ENCODE measurements around the gene LRRC8B.
A peak's percentile ranks its signal among the peaks of the same experiment; 100 is the strongest.
"Not testable (repeated sequence)": the region's sequence is repeated elsewhere in the genome, so short reads cannot be mapped to it uniquely, and the experiment has no call there.

The LRRC8B gene

GRCh38 chr1:89609781-89610456, 85.3 kb downstream of the LRRC8B start:
- DNase-seq = peak; percentile 83

- peak; percentile 75 for DNase-seq
These were observed 85.9 kb downstream of the LRRC8B start for GRCh38 chr1:89610457-89611011.

GRCh38 chr1:89611721-89612120, 87.1 kb downstream of the LRRC8B start:
- no peak for DNase-seq

GRCh38 chr1:89613928-89614327, 89.3 kb downstream of the LRRC8B start:
- DNase-seq = no peak

GRCh38 chr1:89615676-89616598, 91.3 kb downstream of the LRRC8B start:
- DNase-seq = no peak

- DNase-seq = no peak
These were observed 92.4 kb downstream of the LRRC8B start for GRCh38 chr1:89616844-89617627.

- DNase-seq = no peak
These were observed 96.0 kb downstream of the LRRC8B start for GRCh38 chr1:89620664-89621063.

- no peak for DNase-seq
These were observed 98.3 kb downstream of the LRRC8B start for GRCh38 chr1:89622895-89623294.

- DNase-seq = no peak
These were observed 99.7 kb downstream of the LRRC8B start for GRCh38 chr1:89624314-89624713.

- DNase-seq = no peak
These were observed 100.2 kb downstream of the LRRC8B start for GRCh38 chr1:89624715-89625323.

GRCh38 chr1:89627596-89627962, 103.0 kb downstream of the LRRC8B start:
- DNase-seq = no peak

- DNase-seq = no peak
These were observed 104.5 kb downstream of the LRRC8B start for GRCh38 chr1:89629146-89629545.

- not testable (repeated sequence) for DNase-seq
These were observed 105.0 kb downstream of the LRRC8B start for GRCh38 chr1:89629600-89629999.

- DNase-seq = no peak
These were observed 105.4 kb downstream of the LRRC8B start for GRCh38 chr1:89630048-89630447.

GRCh38 chr1:89631816-89632656, 107.4 kb downstream of the LRRC8B start:
- DNase-seq = no peak

- DNase-seq = peak; percentile 94
These were observed 108.1 kb downstream of the LRRC8B start, which contains the start of gene LRRC8C for GRCh38 chr1:89632657-89633247. LRRC8C (plus strand) TSS chr1:89633120; CDS start chr1:89686474, 53,354 bp downstream.

- DNase-seq = peak; percentile 82
These were observed 108.7 kb downstream of the LRRC8B start for GRCh38 chr1:89633248-89633799.

- DNase-seq = no peak
These were observed 109.4 kb downstream of the LRRC8B start for GRCh38 chr1:89633800-89634625.
